Fibroblast of skin of right quadriceps (primary cell): ENCODE results near the gene SUSD2.
"Not testable (repeated sequence)": the region's sequence is repeated elsewhere in the genome, so short reads cannot be mapped to it uniquely, and the experiment has no call there.

ENCODE experiments used
- DNase-seq: peaks from one replicate; pipeline ENCODE4 v3.0.0-alpha.2; 2013

Gene SUSD2

DNA sequence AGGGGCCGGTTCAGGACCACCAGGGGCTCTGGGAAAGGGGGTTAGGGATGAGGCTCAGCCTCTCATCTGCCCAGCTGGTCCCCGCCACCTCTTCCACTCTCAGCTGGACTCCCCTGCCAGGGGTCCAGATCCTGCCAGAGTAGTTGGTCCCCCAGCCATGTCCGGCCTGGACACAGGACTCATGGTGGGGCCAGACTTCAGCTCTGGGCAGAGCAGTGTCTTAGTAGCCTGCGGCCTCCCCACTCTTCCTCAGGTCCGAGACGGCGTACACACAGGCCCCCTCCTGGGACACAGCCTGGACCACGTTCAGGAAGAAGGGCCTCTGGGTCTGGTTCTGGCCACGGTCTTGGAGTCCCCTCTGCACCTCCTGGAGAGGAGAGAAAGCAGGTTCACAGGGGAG, 38.5 kb downstream of the SUSD2 start:
- DNase-seq, result no peak

DNA sequence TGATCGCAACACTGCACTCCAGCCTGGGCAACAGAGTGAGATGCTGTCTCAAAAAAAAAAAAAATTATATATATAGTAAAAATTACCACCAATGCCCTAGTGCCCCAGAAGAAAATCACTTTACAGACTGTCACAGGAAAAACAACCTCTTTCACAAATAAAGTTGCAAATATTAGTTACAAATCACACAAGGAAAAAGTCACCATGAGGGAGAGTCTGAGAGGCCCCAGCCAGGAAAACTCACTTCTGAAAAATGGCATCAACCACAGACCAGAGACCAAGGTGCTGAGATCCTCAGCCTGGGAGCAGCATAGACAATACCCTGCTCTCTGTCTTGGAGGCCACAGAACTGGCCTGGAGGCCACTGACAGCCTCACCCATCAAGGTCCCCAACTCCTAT, 43.2 kb downstream of the SUSD2 start:
- DNase-seq, result no peak

DNA sequence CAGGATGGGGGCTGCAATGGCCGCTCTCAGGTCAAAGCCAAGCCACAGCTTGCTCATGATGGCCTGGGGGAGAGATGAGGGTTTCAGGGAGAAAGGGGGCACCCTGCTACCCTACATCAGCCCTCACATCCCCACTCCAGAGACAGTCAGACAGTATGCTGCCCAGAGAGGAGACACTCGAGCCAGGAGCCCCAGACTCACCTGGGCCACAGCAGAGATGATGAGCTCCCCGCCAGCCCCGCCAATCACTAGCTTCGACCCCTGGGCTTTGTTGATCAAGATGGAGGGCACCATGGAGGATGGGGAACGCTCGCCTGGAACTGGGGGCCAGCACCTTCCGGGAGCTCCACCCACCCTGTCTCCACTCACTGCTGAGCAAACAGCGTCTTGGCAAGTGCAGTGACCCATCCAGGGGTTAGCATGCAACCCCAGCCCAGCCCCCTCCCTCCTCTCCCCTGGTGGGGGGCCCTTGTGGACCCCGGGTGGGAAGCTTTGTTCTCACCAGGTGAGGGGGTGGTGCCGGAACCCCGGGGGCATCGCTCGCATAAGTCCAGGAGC, 43.8 kb downstream of the SUSD2 start:
- DNase-seq, result no peak

DNA sequence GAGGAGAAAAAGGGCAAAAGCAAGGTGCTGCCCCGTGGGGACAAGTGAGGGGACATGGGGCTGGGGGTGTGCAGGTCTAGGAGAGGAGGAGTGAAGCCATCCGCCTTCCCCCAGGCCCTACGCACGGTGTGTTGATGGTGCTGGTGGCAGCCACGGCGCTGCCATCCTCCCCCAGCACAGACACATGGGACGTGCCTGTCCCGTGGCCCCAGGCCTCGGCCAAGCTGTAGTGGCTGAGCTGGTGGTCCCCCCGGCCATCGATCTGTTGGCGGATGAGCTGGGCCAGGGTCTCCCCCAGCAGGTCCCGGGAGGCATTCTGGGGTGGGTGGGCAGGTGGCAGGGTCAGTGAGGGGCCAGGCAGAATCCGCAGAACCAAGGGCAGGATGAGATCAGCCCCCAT, 44.7 kb downstream of the SUSD2 start:
- no peak for DNase-seq

DNA sequence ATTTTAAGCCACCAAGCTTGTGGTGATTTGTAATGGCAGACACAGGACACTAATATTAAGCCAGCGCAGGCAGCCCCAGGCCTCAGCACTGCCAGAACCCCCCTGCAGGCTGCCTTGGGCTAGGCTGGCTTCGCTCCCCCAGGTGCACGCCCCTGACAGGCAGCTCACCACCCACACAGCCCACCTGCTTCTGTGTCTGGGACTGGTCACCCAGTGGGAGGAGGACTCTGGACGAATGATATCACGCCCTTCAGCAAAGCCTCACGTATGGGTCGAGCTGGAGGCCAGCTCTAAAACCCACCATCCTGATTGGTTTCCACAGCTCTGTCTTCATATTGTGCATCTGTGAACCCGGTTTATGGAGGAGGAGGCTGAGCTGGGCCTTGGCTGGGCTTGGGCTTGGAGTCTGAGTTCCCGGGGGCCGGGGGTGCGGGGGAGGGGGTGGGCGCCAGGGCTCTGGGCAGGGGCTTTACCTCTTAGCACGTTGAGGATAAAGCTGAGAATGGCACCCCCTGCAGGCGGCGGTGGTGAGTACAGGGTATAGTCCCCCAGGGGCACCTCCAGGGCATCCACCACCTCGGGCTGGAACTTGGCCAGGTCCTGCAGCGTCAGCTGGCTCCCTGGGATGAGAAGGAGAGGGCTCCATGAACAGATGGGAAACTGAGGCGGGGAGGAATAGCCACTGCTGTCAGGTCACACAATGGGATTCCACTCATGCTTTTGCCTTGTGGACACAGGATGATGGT, 49.8 kb downstream of the SUSD2 start:
- no peak for DNase-seq

DNA sequence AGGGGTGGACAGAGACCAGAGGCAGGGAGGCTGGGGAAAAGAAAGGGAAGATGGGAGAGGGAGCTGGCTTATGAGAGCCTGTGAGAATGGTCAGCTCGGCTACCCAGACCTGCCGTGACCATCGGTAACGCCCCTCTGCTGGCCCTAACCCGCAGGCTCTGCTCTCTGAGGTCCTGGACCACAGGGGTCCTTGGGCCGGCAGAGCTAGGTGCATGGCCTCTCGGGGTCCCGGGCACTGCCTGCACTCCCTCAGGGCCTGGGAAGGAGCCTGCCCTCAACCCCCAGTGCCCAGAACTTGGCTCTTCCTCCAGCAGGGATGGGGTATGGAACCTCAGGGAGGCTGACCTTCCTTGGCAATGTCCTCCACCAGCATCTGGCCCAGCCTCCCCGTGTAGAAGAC, 50.4 kb downstream of the SUSD2 start:
- DNase-seq, result no peak

DNA sequence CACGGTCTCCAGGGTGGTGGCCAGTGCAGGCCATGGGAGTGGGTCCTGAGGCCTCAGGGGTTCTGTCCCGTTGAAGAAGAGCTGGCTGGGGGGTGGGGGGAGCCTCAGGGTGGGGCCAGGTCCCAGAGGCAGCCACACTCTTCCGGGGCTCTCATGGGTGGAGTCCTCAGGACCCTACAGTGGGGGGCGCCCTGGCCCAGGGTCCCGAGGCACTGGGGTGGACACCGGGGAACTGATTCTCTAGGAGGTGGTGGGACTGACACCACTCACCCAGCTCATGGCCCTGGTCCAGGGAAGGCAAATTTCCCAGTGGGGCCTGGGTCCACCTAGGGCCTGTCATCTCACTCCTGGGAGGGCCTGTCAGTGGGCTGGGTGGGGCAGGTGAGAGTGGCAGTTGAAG, 50.8 kb downstream of the SUSD2 start:
- no peak for DNase-seq

DNA sequence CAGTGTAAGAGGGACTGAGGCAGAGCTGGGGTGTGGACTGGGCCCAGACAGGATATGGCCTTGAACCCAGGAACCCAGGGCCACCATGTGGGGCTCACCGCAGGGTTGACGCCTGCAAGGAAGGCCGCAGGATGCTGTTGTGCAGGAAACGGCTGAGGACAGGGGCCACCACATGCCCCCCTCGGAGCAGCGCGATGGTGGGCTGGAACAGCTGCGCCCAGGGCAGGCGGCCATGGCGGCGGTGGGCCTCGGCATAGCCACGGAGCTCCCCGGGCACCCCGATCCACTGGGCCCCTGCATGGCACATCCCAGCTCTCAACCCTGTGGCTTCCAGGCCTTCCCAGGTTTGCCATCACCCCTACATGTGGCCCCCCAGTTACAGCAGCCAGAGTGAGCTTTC, 51.4 kb downstream of the SUSD2 start:
- no peak for DNase-seq

DNA sequence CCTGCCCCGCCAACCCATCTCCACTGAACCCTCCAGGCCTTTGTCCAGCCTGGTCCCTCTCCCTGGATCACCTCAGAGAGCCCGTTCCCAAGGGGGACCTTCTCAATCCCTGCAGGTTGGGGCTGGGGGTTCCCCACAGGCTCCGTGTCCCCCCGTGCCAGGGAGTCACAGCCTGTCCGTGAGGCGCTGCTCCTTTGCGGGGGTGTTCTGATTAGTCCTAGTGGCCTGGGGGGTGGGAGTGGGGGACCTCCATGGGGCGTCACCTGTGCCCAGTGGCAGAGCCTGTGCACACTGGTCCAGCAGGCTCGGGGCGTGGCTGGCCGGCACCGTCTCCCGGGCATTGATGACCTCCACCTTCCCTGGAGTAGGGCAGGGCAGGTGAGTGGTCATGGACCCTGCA, 51.9 kb downstream of the SUSD2 start:
- no peak for DNase-seq

DNA sequence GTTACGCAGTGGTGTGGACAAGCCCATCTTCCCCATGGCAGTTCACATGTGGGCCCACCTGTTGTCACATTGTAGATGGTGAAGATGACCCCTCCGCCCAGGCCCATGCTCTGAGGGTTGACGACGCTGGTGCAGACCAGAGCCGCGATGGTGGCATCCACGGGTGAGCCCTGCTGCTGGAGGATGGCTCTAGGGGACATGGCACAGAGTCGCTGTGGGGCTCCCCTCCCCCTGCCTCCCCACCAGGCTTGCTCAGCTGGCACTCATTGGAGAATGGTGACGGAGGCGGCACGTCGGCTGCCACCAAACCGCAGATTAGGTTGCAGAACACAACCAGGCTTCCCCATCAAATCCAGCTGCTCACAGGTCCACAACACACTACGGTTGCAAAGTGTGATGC, 52.5 kb downstream of the SUSD2 start:
- DNase-seq, result no peak

DNA sequence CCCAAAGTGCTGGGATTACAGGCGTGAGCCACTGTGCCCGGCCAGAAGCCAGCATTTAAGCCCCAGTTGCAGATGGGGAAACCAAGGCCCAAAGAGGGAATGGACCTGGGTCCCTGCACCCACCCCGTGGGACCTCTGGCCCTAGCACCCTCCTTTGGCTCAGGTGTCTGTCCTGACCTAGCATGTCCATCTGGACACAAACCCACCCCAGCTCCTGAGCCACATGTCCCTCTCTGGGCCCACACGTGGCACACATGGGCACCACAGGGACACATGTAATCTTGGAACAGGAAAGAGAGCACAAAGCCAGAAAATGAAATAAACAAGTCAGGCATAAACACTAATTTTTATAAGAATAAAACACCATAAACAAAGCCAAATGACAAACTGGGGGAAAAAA, 54.0 kb downstream of the SUSD2 start:
- no peak for DNase-seq

DNA sequence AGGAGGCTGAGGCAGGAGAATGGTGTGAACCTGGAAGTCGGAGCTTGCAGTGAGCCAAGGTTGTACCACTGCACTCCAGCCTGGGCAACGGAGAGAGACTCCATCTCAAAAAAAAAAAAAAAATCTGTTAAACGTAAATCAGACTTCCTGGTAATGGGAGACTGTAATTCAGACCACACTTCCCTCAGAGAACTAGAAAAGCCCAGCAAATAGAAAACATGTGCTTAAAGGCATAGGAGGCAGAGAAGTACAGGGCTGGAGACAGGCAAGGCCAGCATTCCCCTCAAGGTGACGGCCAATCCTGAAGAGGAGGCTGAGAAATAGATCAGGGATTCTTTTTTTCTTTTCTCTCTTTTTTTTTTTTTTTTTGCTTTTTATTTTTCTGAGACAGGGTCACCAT, 55.4 kb downstream of the SUSD2 start:
- peak; percentile 55 for DNase-seq

DNA sequence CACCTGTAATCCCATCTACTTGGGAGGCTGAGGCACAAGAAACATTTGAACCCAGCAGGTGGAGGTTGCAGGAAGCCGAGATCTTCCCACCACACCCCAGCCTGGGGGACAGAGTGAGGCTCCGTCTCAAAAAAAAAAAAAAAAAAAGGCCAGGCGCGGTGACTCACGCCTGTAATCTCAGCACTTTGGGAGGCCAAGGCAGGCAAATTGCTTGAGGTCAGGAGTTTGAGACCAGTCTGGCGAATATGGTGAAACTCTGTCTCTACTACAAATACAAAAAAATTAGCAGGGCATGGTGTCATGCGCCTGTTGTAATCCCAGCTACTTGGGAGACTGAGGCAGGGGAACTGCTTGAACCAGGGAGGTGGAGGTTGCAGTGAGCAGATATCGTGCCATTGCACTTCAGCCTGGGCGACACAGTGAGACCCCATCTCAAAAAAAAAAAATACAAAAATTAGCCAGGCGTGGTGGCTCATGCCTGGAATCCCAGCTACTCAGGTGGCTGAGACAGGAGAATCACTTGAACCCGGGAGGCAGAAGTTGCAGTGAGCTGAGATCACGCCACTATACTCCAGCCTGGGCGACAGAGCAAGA, 56.9 kb downstream of the SUSD2 start:
- not testable (repeated sequence) for DNase-seq
